K562 (cell line): ENCODE measurements around the gene VPS50. TPM values are rescaled to one million over a fixed set of nuclear protein-coding genes. Genes with fewer than 3 reads are reported as not detected.

Experiments
- CBFA2T2 ChIP-seq: fragments of 450-650 bp; conservative IDR thresholded peaks from 2 replicates; pipeline ENCODE4 v1.6.1; 2017; ENCODE audit warnings: mild to moderate bottlenecking
- CREB5 ChIP-seq: fragments of 250-450 bp; sonication (Bioruptor Pico); IDR thresholded peaks from 2 replicates; pipeline ENCODE4 v1.5.0; 2020; ENCODE audit warnings: mild to moderate bottlenecking
- DACH1 ChIP-seq: fragments of 450-650 bp; IDR thresholded peaks from 2 replicates; pipeline ENCODE4 v1.6.1; 2018; ENCODE audit not compliant: partially characterized antibody
- ERF ChIP-seq: fragments of 450-650 bp; formaldehyde crosslinking; IDR thresholded peaks from 2 replicates; pipeline ENCODE4 v1.4.0; 2020; ENCODE audit warnings: mild to moderate bottlenecking, mixed read lengths
- ETS2 ChIP-seq: IDR thresholded peaks from 2 replicates; pipeline ENCODE4 v1.6.1; 2016; ENCODE audit warnings: borderline replicate concordance, missing genetic modification characterization, mild to moderate bottlenecking, moderate library complexity, missing compliant biosample characterization; ENCODE audit not compliant: poor library complexity, severe bottlenecking
- RCOR1 ChIP-seq, 2 experiments: IDR thresholded peaks; 2 replicates each; pipeline ENCODE4 v1.6.1; 2012; ENCODE audit warnings: low read depth in 2 of 2, low read length in 2 of 2, borderline replicate concordance in 1 of 2, improper control_type of control experiment in 1 of 2
- RFX1 ChIP-seq: fragments of 450-650 bp; IDR thresholded peaks from 2 replicates; pipeline ENCODE4 v1.6.1; 2016; ENCODE audit warnings: mild to moderate bottlenecking, moderate library complexity
- SIN3B ChIP-seq: fragments of 450-650 bp; IDR thresholded peaks from 2 replicates; pipeline ENCODE4 v1.6.1; 2017; ENCODE audit warnings: low read depth, mild to moderate bottlenecking, moderate library complexity
- SPI1 ChIP-seq: IDR thresholded peaks from 2 replicates; pipeline ENCODE4 v1.6.1; 2011; ENCODE audit warnings: low read depth, low read length, control low read depth, borderline replicate concordance
- STAT6 ChIP-seq: sonication (generic); formaldehyde crosslinking; IDR thresholded peaks from 2 replicates; pipeline ENCODE4 v1.8.1; 2023; ENCODE audit warnings: mild to moderate bottlenecking, missing genetic modification reagents
- TAF7 ChIP-seq: fragments of 450-650 bp; IDR thresholded peaks from 2 replicates; pipeline ENCODE4 v1.6.1; 2016; ENCODE audit warnings: missing genetic modification characterization, missing compliant biosample characterization
- TEAD4 ChIP-seq, 2 experiments: sonication (generic) in 1 of 2; formaldehyde crosslinking in 1 of 2; IDR thresholded peaks; 2 replicates each; pipeline versions ENCODE4 v1.6.1 to v1.8.0; 2012 to 2022; ENCODE audit warnings: borderline replicate concordance in 1 of 2, inconsistent platforms in 1 of 2, low read length in 1 of 2, mild to moderate bottlenecking in 1 of 2, missing genetic modification reagents in 1 of 2
- ZBED1 ChIP-seq: IDR thresholded peaks from 2 replicates; pipeline ENCODE4 v1.6.1; 2014
- ZNF175 ChIP-seq: fragments of 200-800 bp; sonication (Bioruptor generic); IDR thresholded peaks from 2 replicates; pipeline ENCODE4 v1.6.1; 2016; ENCODE audit warnings: low read depth, mild to moderate bottlenecking, missing genetic modification characterization, missing compliant biosample characterization
- ZNF583 ChIP-seq: fragments of 250-450 bp; sonication (Bioruptor Pico); IDR thresholded peaks from 2 replicates; pipeline ENCODE4 v1.4.0; 2020
- ZNF696 ChIP-seq: fragments of 250-450 bp; sonication (Bioruptor Pico); conservative IDR thresholded peaks from 2 replicates; pipeline ENCODE4 v1.4.0; 2020; ENCODE audit warnings: mild to moderate bottlenecking, moderate library complexity
- polyA plus RNA-seq, 8 experiments: library from polyadenylated mRNA; depleted of rRNA in 4 of 8; stranded (reverse) in 5 of 8; unstranded in 3 of 8; fragments of >200 nt; fragmentation: Nextera tagmentation in 2 of 8; fragmentation: Illumina TruSeq in 1 of 8; extraction: Ambion mirVana in 2 of 8; extraction: Trizol in 1 of 8; gene quantifications; 2 replicates each; pipeline versions ENCODE4 v1.2.1 to v1.2.3, GENCODE V29; 2011 to 2014; ENCODE audit warnings: inconsistent platforms in 1 of 8, missing spikeins in 1 of 8
- total RNA-seq, 7 experiments: library from RNA; depleted of rRNA in 6 of 7; stranded (reverse); fragments of >200 nt in 6 of 7; fragmentation: Illumina TruSeq in 2 of 7; extraction: Trizol in 2 of 7; gene quantifications; 2 replicates each; pipeline versions ENCODE4 v1.2.1 to v1.2.3, GENCODE V29; 2011 to 2021; ENCODE audit warnings: low replicate concordance in 1 of 7
- TF ChIP-seq, protein P1 (sequence below): sonication (generic); formaldehyde crosslinking; IDR thresholded peaks from 2 replicates; pipeline ENCODE4 v1.8.0; 2022; ENCODE audit warnings: mild to moderate bottlenecking, missing genetic modification reagents
- TF ChIP-seq, protein P2 (sequence below): sonication (generic); IDR thresholded peaks from 2 replicates; pipeline ENCODE4 v1.6.1; 2016
- TF ChIP-seq, protein P3 (sequence below): fragments of 450-650 bp; IDR thresholded peaks from one replicate; pipeline ENCODE4 v1.6.1; 2018; ENCODE audit warnings: mild to moderate bottlenecking, moderate library complexity; ENCODE audit not compliant: partially characterized antibody

The VPS50 gene
- total and polyA plus RNA-seq, 9 of the 15 experiments (the other 6 are each of a cell fraction or from before 2014, with no cell fraction given), result 10.5 to 29.4 (median 15.8) TPM

GRCh38 chr7:93231799-93232672, at the start of gene VPS50 (continued):
- TF ChIP-seq, protein P1, sequence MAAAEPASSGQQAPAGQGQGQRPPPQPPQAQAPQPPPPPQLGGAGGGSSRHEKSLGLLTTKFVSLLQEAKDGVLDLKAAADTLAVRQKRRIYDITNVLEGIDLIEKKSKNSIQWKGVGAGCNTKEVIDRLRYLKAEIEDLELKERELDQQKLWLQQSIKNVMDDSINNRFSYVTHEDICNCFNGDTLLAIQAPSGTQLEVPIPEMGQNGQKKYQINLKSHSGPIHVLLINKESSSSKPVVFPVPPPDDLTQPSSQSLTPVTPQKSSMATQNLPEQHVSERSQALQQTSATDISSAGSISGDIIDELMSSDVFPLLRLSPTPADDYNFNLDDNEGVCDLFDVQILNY (CRISPR knock-in tag), result no peak
- 0 out of 2 replicates have a peak, but pooled peaks have one; percentile 8 for TF ChIP-seq TAF7 (tag)
- no peak for TF ChIP-seq CREB5
- TF ChIP-seq ZBED1, result peak; percentile 30; the same call in 1 of the 2 replicates
- peak; percentile 91 for TF ChIP-seq CBFA2T2
- peak; percentile 58; the same call in 1 of the 2 replicates for TF ChIP-seq ZNF583 (CRISPR knock-in tag)
- TF ChIP-seq, protein P2, sequence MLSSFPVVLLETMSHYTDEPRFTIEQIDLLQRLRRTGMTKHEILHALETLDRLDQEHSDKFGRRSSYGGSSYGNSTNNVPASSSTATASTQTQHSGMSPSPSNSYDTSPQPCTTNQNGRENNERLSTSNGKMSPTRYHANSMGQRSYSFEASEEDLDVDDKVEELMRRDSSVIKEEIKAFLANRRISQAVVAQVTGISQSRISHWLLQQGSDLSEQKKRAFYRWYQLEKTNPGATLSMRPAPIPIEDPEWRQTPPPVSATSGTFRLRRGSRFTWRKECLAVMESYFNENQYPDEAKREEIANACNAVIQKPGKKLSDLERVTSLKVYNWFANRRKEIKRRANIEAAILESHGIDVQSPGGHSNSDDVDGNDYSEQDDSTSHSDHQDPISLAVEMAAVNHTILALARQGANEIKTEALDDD, result peak; percentile 28; the same call in 1 of the 2 replicates
- peak in 1 of 2 experiments; percentile 71; a peak in 2 of 4 replicates for TF ChIP-seq RCOR1 (IDR thresholded peaks at IDR 0.05; ENCODE audit: borderline replicate concordance in 1 of 2, low read depth in 2 of 2, low read length in 2 of 2)
- no peak for TF ChIP-seq ERF (CRISPR knock-in tag)
- TF ChIP-seq TEAD4 (IDR thresholded peaks at IDR 0.05; ENCODE audit: low read length), result 0 out of 2 replicates have a peak, but pooled peaks have one; percentile 7
- no peak for TF ChIP-seq TEAD4 (CRISPR knock-in tag; IDR thresholded peaks at IDR 0.05; ENCODE audit: borderline replicate concordance)
- TF ChIP-seq RFX1, result no peak
- no peak for TF ChIP-seq SPI1
- no peak for TF ChIP-seq STAT6
- TF ChIP-seq, protein P3, sequence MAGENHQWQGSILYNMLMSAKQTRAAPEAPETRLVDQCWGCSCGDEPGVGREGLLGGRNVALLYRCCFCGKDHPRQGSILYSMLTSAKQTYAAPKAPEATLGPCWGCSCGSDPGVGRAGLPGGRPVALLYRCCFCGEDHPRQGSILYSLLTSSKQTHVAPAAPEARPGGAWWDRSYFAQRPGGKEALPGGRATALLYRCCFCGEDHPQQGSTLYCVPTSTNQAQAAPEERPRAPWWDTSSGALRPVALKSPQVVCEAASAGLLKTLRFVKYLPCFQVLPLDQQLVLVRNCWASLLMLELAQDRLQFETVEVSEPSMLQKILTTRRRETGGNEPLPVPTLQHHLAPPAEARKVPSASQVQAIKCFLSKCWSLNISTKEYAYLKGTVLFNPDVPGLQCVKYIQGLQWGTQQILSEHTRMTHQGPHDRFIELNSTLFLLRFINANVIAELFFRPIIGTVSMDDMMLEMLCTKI, result no peak
- TF ChIP-seq ZNF175, result peak; percentile 82
- TF ChIP-seq SIN3B, result peak; percentile 100
- TF ChIP-seq DACH1, result peak; percentile 83
- TF ChIP-seq ETS2, result no peak
- TF ChIP-seq ZNF696 (CRISPR knock-in tag), result no peak
